GM23248 (cell line): ENCODE results near the gene KRT78. TPM values are rescaled to one million over a fixed set of nuclear protein-coding genes. Genes with fewer than 3 reads are reported as not detected.
A peak's percentile ranks its signal among the peaks of the same experiment; 100 is the strongest.

Experiments
- DNase-seq: peaks from one replicate; pipeline ENCODE4 v3.0.0-alpha.2; 2015
- H2AFZ ChIP-seq: fragments of 200-600 bp; sonication (generic); 2 replicates; pipeline ENCODE4 v1.6.1; 2016; ENCODE audit warnings: antibody characterized with exemption
- H3F3A ChIP-seq: fragments of 200-600 bp; sonication (generic); 2 replicates; pipeline ENCODE4 v1.6.1; 2016; ENCODE audit warnings: mild to moderate bottlenecking, antibody characterized with exemption, mixed run types; ENCODE audit not compliant: insufficient read depth
- H3K27ac ChIP-seq: fragments of 200-600 bp; sonication (generic); 2 replicates; pipeline ENCODE4 v1.5.1; 2016; ENCODE audit warnings: mild to moderate bottlenecking
- H3K27me3 ChIP-seq: fragments of 200-600 bp; sonication (generic); replicated peaks from 2 replicates; pipeline ENCODE4 v1.6.1; 2016; ENCODE audit warnings: mild to moderate bottlenecking; ENCODE audit not compliant: insufficient read depth
- H3K36me3 ChIP-seq: fragments of 200-600 bp; sonication (generic); 2 replicates; pipeline ENCODE4 v1.6.1; 2016; ENCODE audit warnings: low read depth, mild to moderate bottlenecking
- H3K4me1 ChIP-seq: fragments of 200-600 bp; sonication (generic); 2 replicates; pipeline ENCODE4 v1.6.1; 2016; ENCODE audit warnings: mild to moderate bottlenecking; ENCODE audit not compliant: insufficient read depth
- H3K4me2 ChIP-seq: fragments of 200-600 bp; sonication (generic); one replicate; pipeline ENCODE4 v1.6.1; 2016; ENCODE audit warnings: mild to moderate bottlenecking; ENCODE audit not compliant: unreplicated experiment
- H3K4me3 ChIP-seq: fragments of 200-600 bp; sonication (generic); 2 replicates; pipeline ENCODE4 v1.5.1; 2016; ENCODE audit warnings: mild to moderate bottlenecking
- H3K79me2 ChIP-seq: fragments of 200-600 bp; sonication (generic); 2 replicates; pipeline ENCODE4 v1.6.1; 2016; ENCODE audit warnings: mild to moderate bottlenecking; ENCODE audit not compliant: insufficient read depth
- H3K9ac ChIP-seq: fragments of 200-600 bp; sonication (generic); 2 replicates; pipeline ENCODE4 v1.6.1; 2016; ENCODE audit warnings: mild to moderate bottlenecking
- H3K9me2 ChIP-seq: fragments of 200-600 bp; sonication (generic); 2 replicates; pipeline ENCODE4 v1.6.1; 2016; ENCODE audit warnings: mixed run types, mild to moderate bottlenecking, moderate library complexity; ENCODE audit not compliant: insufficient read depth
- H3K9me3 ChIP-seq: fragments of 200-600 bp; sonication (generic); one replicate; pipeline ENCODE4 v1.6.1; 2017; ENCODE audit warnings: low read depth
- H4K20me1 ChIP-seq: fragments of 200-600 bp; sonication (generic); 2 replicates; pipeline ENCODE4 v1.6.0; 2016; ENCODE audit not compliant: insufficient read depth
- EZH2 ChIP-seq: fragments of 200-600 bp; sonication (generic); IDR thresholded peaks from 2 replicates; pipeline ENCODE4 v1.6.1; 2018; ENCODE audit warnings: antibody characterized with exemption, mild to moderate bottlenecking; ENCODE audit not compliant: insufficient read depth, poor library complexity, severe bottlenecking
- EZH2phosphoT487 ChIP-seq: fragments of 200-600 bp; sonication (generic); IDR thresholded peaks from 2 replicates; pipeline ENCODE4 v1.6.1; 2018; ENCODE audit warnings: antibody characterized with exemption, moderate library complexity, mild to moderate bottlenecking, low read depth; ENCODE audit not compliant: insufficient read depth
- WGBS, 2 experiments: methylation state at CpG; one replicate each; pipeline ENCODE4 v1.1.6; 2015 to 2017; ENCODE audit warnings: low lambda C conversion rate in 2 of 2, low coverage in 1 of 2; ENCODE audit errors: missing lambda C conversion rate in 2 of 2; 5-methylcytosine and 5-hydroxymethylcytosine counted together
- in situ Hi-C: fragments of 300-500 bp; cut with MboI; formaldehyde crosslinking; loops from 2 replicates; pipeline ENCODE4 v1.15.0; 2020
- polyA plus RNA-seq: library from polyadenylated mRNA; unstranded; fragments of >200 nt; fragmentation: Nextera tagmentation; extraction: Ambion mirVana; gene quantifications from 2 replicates; pipeline ENCODE4 v1.2.1, GENCODE V29; 2016
- total RNA-seq: library from RNA; depleted of rRNA; stranded (reverse); fragments of >200 nt; shearing (Covaris generic); gene quantifications from 2 replicates; pipeline ENCODE4 v1.2.3, GENCODE V29; 2014; rRNA removed

The KRT78 gene, protein sequence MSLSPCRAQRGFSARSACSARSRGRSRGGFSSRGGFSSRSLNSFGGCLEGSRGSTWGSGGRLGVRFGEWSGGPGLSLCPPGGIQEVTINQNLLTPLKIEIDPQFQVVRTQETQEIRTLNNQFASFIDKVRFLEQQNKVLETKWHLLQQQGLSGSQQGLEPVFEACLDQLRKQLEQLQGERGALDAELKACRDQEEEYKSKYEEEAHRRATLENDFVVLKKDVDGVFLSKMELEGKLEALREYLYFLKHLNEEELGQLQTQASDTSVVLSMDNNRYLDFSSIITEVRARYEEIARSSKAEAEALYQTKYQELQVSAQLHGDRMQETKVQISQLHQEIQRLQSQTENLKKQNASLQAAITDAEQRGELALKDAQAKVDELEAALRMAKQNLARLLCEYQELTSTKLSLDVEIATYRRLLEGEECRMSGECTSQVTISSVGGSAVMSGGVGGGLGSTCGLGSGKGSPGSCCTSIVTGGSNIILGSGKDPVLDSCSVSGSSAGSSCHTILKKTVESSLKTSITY
- total RNA-seq (not detected in 2 replicates), polyA plus RNA-seq (not detected in 2 replicates)

DNA sequence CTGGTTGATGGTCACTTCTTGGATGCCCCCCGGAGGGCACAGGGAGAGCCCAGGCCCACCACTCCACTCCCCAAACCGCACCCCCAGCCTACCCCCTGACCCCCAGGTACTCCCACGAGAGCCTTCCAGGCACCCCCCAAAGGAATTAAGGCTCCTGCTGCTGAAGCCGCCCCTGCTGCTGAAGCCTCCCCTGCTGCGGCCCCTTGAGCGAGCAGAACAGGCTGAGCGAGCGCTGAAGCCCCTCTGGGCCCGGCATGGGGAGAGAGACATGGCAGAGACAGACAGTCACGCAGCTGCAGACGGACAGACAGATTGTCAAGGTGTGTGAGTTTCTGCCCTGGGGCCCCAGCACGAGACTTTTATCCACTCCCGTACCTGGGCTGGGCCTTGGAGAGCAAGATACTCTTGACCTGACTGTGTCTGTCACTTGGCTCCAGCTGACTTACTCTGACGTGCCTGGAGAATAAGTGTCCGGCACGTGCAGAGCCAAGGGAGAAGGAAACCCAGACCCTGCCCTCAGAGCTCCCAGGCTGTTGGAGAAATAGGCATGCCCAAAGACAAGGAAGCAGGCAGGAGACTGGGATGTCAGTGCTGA, at the start of gene KRT78:
Gene KRT78 (minus strand): TSS at position 334 of the 595 bp plus-strand sequence. CDS start 64 bp downstream, at position 270.
- TF ChIP-seq EZH2phosphoT487 (no peak), EZH2 (no peak)
- peaks cover 38% of the 10 kb centered on the region for H3K27me3 ChIP-seq
- no peaks in the 10 kb centered on the region for H3K36me3 ChIP-seq
- no peaks in the 10 kb centered on the region for H3F3A ChIP-seq
- in situ Hi-C loops: no loop called here
- no peaks in the 10 kb centered on the region for H3K79me2 ChIP-seq
- no peaks in the 10 kb centered on the region for H4K20me1 ChIP-seq
- H3K4me1 ChIP-seq: no peaks in the 10 kb centered on the region
- H3K9ac ChIP-seq: no peak within 1 kb of the TSS
- H3K4me2 ChIP-seq: no peak within 1 kb of the TSS
- H3K9me2 ChIP-seq: no peaks in the 10 kb centered on the region
- 62 to 64% methylated on average over 16 of the region's 16 CpGs for WGBS, 2 experiments
- no peak within 1 kb of the TSS for H3K4me3 ChIP-seq
- H3K27ac ChIP-seq: no peak within 1 kb of the TSS
- H2AFZ ChIP-seq: no peak within 1 kb of the TSS
- H3K9me3 ChIP-seq: no peaks in the 10 kb centered on the region
- no peak for DNase-seq

DNA sequence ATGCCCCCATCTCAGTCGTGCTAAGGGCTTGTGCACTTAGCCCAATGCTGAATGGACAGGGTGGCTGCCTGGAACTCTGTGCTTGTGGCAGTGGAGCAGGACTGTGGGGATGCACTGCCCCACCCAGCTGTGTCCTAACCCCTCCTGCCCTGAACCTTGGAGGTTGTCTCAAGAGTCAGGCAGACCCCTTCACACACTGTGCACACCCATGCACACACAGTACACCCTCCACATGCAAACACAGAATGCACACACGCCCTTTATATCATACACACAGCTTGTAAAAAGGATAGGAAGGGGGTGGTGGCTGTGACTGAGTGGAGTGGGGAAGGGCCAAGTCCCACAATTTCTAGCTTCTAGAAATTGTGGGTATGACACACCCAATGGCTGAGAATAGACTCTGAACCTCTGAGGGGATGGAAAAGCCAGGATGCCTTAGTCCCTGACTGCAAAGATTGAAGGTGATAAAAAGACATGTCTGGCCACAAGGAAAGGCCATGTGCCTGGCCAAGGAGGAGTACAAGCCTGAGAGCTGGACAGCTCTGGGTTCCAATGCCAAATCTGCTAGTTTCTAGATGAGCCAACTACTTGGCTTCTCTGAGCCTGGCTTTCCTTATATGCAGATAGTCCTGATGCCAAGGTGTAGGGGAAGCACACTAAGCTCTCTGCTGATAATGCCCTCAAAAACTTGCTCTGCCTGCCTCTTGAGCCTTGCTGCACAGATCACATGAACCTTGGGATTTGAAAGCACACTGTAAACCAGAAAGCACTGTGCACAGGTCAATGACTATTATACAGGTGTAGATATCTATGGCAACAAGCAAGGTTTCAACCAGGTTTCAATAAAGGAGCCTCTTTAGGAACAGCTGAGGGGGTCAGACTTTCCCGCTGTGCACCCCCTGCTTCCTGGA, 47.7 kb upstream of the KRT78 start:
- Histone ChIP-seq H3K79me2 (no peaks in the 10 kb centered on the region), H3K4me1 (no peaks in the 10 kb centered on the region), H3F3A (no peaks in the 10 kb centered on the region), H3K9me3 (no peaks in the 10 kb centered on the region), H4K20me1 (no peaks in the 10 kb centered on the region), H3K27ac (no peak overlapping the region), H3K4me3 (no peak overlapping the region), H2AFZ (no peak overlapping the region), H3K9ac (no peak overlapping the region), H3K9me2 (no peaks in the 10 kb centered on the region), H3K4me2 (no peak overlapping the region), H3K27me3 (no peaks in the 10 kb centered on the region), H3K36me3 (no peaks in the 10 kb centered on the region)
- WGBS, 2 experiments: 35 to 39% methylated on average over 3 of the region's 3 CpGs
- DNase-seq: peak; percentile 17
- no peak for TF ChIP-seq EZH2
- TF ChIP-seq EZH2phosphoT487: no peak
- in situ Hi-C loops: no loop called here

DNA sequence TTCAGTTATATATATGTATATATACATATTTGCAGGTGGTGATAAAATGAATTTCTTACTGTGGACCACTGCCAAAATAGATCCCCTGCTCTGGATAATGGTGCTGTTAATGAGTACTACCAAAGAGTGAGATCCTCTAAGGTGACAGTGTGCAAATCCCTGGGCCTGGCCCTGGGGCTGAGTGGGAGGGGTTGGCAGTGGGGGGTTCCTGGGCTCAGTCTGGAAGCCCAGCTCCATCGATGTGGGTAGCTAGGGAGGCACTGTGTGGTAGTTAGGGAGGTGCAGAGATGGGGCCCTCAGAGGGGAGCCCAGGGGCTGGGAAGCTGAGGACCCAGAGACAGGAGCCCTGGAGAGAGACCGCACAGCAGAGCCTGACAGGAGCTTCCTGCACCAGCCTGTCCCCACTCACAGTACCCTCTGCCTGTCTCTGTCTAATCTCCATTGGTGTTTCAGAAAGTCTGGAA, 47.0 kb upstream of the KRT78 start:
- no peaks in the 10 kb centered on the region for H3K79me2 ChIP-seq
- in situ Hi-C loops: no loop called here
- no peak overlapping the region for H3K4me3 ChIP-seq
- no peaks in the 10 kb centered on the region for H3K9me2 ChIP-seq
- H3F3A ChIP-seq: no peaks in the 10 kb centered on the region
- 50 to 51% methylated on average over 2 of the region's 2 CpGs for whole genome bisulfite sequencing, 2 experiments
- H3K9me3 ChIP-seq: no peaks in the 10 kb centered on the region
- H2AFZ ChIP-seq: no peak overlapping the region
- no peak overlapping the region for H3K9ac ChIP-seq
- H4K20me1 ChIP-seq: no peaks in the 10 kb centered on the region
- H3K4me2 ChIP-seq: no peak overlapping the region
- no peaks in the 10 kb centered on the region for H3K27me3 ChIP-seq
- no peak overlapping the region for H3K27ac ChIP-seq
- no peaks in the 10 kb centered on the region for H3K4me1 ChIP-seq
- TF ChIP-seq EZH2phosphoT487 (no peak), EZH2 (no peak)
- no peaks in the 10 kb centered on the region for H3K36me3 ChIP-seq
- no peak for DNase-seq

DNA sequence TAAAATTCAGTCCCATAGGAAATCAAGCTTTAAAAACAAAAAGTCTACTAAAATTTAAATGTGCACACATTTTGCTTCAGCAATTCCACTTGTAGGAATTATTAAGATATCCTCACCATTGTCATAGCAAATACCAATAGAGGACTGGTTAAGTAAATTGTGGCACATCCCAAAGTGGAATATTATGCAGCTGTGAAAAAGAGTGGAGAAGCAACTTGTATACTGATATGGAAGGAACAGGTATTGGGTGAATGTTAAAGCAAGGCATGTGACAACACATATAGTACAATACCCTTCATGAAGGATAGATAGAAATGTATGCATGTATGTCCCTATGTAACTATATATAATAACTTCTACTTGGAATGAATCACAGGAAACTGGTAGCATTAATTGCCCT, 44.2 kb upstream of the KRT78 start:
- DNase-seq: no peak
- TF ChIP-seq EZH2: no peak
- TF ChIP-seq EZH2phosphoT487: no peak
- in situ Hi-C loops: no loop called here
- Histone ChIP-seq H4K20me1 (no peaks in the 10 kb centered on the region), H2AFZ (no peak overlapping the region), H3K9me3 (no peaks in the 10 kb centered on the region), H3K79me2 (no peaks in the 10 kb centered on the region), H3K4me1 (no peaks in the 10 kb centered on the region), H3F3A (no peaks in the 10 kb centered on the region), H3K4me3 (no peak overlapping the region), H3K27ac (no peak overlapping the region), H3K9me2 (no peaks in the 10 kb centered on the region), H3K27me3 (no peaks in the 10 kb centered on the region), H3K4me2 (no peak overlapping the region), H3K9ac (no peak overlapping the region), H3K36me3 (no peaks in the 10 kb centered on the region)
